IPS-15b (cell line): ENCODE measurements around the gene GATA5.
A peak's percentile ranks its signal among the peaks of the same experiment; 100 is the strongest.

Experiments used
- H3K27me3 ChIP-seq: one replicate; pipeline ENCODE4 v1.6.1; 2013; ENCODE audit warnings: low read length; ENCODE audit not compliant: control insufficient read depth, insufficient read depth
- H3K36me3 ChIP-seq: one replicate; pipeline ENCODE4 v1.6.1; 2013; ENCODE audit warnings: low read length; ENCODE audit not compliant: control insufficient read depth, insufficient read depth
- H3K4me1 ChIP-seq: one replicate; pipeline ENCODE4 v1.6.1; 2013; ENCODE audit warnings: mild to moderate bottlenecking, low read length; ENCODE audit not compliant: control insufficient read depth, insufficient read depth
- H3K4me3 ChIP-seq: one replicate; pipeline ENCODE4 v1.5.1; 2013; ENCODE audit warnings: low read depth, low read length
- H3K9ac ChIP-seq: one replicate; pipeline ENCODE4 v1.6.1; 2013; ENCODE audit warnings: low read depth, mild to moderate bottlenecking, low read length
- H3K9me3 ChIP-seq: one replicate; pipeline ENCODE4 v1.6.1; 2013; ENCODE audit warnings: mild to moderate bottlenecking, low read length; ENCODE audit not compliant: control insufficient read depth, insufficient read depth

GATA5 gene

DNA sequence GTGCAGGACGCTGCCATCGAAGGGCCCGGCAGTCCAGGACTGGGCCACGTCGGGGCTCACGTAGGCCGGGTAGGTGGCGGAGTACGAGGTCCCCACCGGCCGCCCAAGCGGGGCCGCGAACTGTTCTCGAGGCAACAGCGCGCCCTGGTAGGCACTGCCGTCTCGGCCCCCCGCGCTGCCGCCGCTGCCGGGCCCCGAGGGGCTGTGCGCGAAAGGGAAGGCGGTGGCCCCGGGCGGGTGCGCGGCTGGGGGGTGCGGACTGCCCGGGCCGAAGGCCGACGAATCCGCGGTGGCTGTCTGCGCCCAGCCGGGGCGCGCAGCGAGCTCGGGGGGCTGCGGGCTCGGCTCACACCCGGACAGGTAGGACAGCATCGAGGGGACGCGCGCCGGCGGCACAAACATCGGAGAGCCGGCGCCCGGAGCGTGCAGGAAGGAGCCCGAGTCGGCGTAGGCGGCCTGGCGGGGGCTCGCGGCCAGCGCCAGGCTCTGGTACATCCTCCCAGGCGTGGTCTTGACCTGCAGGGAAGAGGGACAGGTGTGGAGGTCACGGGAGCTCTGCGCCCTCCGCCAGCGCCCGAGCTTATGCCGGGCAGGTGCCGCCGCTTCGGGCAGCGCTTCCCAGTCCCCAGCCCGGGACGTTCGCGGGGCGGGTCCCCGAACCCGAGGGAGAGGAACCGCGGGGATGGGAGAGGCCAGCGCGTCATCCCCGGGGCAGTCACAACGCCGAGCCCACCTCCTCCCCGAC, 596 bp downstream of the GATA5 start:
- no peak overlapping the region for H3K9ac ChIP-seq
- H3K4me1 ChIP-seq = peaks cover 2% of the 10 kb centered on the region
- H3K4me3 ChIP-seq = peak overlapping the region; percentile 50
- H3K9me3 ChIP-seq = no peaks in the 10 kb centered on the region
- no peaks in the 10 kb centered on the region for H3K36me3 ChIP-seq
- H3K27me3 ChIP-seq = peaks cover 50% of the 10 kb centered on the region

DNA sequence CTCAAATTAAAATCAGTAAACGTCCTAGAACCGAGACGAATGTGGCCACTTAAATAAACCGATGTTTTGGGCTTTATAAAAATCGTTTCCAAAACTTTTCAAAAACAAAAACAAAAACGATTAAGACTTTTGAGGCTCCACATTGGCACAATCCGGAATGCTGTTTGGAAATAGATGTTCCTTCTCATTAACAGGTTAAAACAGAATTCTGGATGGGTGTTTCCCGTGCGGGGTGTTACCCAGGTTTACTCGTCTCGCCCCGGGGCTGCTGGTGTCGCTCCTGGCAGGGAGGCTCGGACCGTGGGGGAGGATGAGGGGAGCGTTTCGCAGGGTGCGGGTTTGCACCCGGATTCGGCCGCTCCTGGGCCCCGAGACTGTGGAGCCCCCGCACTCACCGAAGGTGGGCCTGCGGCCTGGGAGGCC, 1.2 kb downstream of the GATA5 start:
- peaks cover 49% of the 10 kb centered on the region for H3K27me3 ChIP-seq
- no peaks in the 10 kb centered on the region for H3K36me3 ChIP-seq
- no peaks in the 10 kb centered on the region for H3K9me3 ChIP-seq
- peak overlapping the region; percentile 50 for H3K4me3 ChIP-seq
- no peak overlapping the region for H3K9ac ChIP-seq
- peaks cover 2% of the 10 kb centered on the region for H3K4me1 ChIP-seq

DNA sequence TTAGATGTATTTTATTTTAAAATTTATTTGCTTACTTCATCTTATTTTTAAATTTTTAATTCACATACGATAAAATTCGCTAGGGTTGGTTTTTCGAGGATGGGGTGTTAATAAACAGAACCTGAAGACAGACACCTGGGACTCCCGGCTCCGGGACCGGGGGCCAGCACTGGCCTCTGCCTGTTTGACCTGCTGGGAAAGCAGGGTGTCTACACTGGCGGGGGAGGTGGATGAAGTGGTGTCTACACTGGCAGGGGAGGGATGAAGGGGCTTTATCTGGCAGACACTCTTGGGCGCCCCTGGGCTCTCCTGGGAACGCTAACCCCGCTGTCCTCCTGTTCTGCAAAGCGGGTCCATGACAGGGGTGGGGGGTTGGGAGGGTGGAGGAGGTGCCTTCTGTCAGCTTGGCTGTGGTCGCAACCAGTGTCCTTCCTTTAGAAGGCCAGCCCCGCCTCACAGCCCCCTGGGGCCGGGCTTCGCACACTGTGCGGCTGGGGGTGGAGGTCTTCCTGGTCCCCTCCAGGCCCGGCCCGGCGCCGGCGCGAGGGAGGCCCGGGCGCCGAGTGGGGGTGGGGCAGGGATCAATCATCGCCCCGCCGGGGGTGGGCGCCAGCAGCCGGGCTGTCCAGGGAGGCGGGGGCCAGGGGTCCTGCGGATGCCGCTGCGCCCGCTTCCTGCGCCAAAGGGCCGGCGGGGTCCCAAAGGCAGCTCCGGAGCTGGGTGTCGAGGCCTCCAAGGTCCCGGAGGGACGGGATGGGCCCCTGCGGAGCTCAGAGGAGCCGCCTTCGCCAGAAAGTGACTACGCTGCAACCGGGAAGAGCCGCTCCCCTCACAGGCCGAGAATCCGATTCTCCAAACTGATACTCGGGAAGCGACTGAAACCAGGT, 1.8 kb downstream of the GATA5 start:
- peak overlapping the region; percentile 50 for H3K4me3 ChIP-seq

GRCh38 chr20:62472941-62473585, 2.7 kb downstream of the GATA5 start:
- peaks cover 2% of the 10 kb centered on the region for H3K4me1 ChIP-seq
- no peaks in the 10 kb centered on the region for H3K36me3 ChIP-seq
- H3K4me3 ChIP-seq = no peak overlapping the region
- no peaks in the 10 kb centered on the region for H3K9me3 ChIP-seq
- H3K27me3 ChIP-seq = peaks cover 34% of the 10 kb centered on the region
- H3K9ac ChIP-seq = no peak overlapping the region

More for the DNA sequence above, 1.8 kb downstream of the GATA5 start:
- H3K27me3 ChIP-seq = peaks cover 43% of the 10 kb centered on the region
- no peaks in the 10 kb centered on the region for H3K36me3 ChIP-seq
- H3K4me1 ChIP-seq = peaks cover 2% of the 10 kb centered on the region
- no peaks in the 10 kb centered on the region for H3K9me3 ChIP-seq
- no peak overlapping the region for H3K9ac ChIP-seq

DNA sequence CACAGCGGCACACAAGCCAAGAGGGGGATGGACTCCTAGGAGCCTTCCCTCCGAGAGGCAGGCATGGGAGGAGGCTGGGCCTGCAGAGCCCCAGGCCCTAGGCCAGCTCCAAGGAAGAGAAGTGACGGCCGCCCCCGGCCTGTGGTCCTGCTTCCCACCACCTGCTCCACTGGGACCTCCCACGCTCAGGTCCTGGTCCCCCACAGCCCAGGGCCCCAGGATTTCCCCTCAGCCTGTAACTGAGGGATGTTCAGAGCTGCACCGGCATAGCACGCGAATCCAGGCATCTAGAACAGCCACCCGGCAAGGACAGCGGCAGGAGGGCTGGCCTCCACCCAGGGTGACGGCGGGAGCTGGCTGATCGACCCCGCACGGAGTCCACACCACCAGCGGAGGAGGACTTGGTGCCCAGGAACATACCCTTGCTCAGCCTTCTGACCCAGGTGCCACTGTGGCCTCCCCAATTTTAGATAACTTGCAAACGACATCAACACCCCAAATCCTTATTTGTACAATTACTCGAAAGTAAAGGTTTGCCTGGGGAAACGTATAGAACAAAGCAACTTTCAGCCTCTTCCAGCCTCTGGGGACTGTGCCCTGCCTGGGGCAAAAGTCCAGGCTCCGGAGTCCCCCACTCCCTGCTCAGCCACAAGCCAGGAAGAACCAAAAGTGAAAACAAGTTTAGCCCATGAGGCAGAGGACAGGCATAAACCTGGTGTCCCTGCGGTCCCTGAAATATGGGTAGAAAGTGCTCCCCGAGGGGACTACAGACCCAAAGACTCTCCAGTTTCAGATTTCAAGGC, 3.5 kb downstream of the GATA5 start:
- H3K36me3 ChIP-seq = no peaks in the 10 kb centered on the region
- peaks cover 27% of the 10 kb centered on the region for H3K27me3 ChIP-seq
- H3K4me3 ChIP-seq = no peak overlapping the region
- H3K9ac ChIP-seq = no peak overlapping the region
- peaks cover 2% of the 10 kb centered on the region for H3K4me1 ChIP-seq
- no peaks in the 10 kb centered on the region for H3K9me3 ChIP-seq

GRCh38 chr20:62470459-62470858, 5.3 kb downstream of the GATA5 start:
- Histone ChIP-seq H3K27me3 (peaks cover 18% of the 10 kb centered on the region), H3K9me3 (no peaks in the 10 kb centered on the region), H3K36me3 (no peaks in the 10 kb centered on the region), H3K4me3 (no peak overlapping the region), H3K9ac (no peak overlapping the region), H3K4me1 (peaks cover 2% of the 10 kb centered on the region)

DNA sequence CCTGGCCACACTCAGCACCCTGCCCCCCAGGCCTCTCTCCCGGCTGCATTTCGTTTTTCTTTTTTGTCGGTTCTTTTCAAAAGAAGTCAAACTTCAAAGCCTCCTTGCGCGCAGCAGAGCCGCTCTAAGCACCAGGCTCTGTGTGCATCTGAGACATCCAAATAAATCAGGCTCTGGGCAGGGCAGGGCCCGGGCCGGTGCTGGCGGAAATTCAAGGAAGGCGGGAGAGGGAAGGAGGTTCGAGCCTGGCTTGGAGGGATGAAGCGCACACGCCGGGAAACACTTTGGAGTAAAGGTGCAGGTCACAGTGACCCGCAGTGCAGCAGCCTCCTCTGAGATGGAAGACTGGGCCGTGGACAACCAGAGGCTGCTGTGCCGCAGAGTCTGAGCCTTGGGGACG, 5.8 kb downstream of the GATA5 start:
- Histone ChIP-seq H3K4me3 (no peak overlapping the region), H3K27me3 (peaks cover 14% of the 10 kb centered on the region)

DNA sequence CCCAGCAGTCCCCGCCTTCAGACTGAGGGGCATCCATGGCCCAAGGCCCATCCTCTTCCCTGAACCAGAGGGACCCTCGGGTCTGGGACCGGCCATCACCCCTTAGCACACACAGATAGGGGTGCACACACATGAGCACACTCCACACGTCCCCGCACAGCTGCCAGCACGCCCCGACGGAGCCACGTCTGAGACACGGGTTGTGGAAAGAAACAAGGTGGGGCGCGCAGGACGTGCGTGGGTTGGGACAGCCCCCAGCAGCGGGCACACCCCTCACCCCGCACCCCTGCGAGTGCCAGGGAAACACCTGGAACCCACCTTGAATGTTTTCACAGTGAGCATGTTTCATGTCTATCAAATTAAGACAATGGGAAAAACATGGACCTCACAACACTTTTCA, 6.4 kb downstream of the GATA5 start:
- Histone ChIP-seq H3K9me3 (no peaks in the 10 kb centered on the region), H3K27me3 (peaks cover 8% of the 10 kb centered on the region), H3K4me3 (no peak overlapping the region), H3K36me3 (no peaks in the 10 kb centered on the region), H3K9ac (no peak overlapping the region), H3K4me1 (no peaks in the 10 kb centered on the region)

More for the DNA sequence above, 5.8 kb downstream of the GATA5 start:
- H3K4me1 ChIP-seq = peaks cover 2% of the 10 kb centered on the region
- no peaks in the 10 kb centered on the region for H3K9me3 ChIP-seq
- no peaks in the 10 kb centered on the region for H3K36me3 ChIP-seq
- no peak overlapping the region for H3K9ac ChIP-seq

DNA sequence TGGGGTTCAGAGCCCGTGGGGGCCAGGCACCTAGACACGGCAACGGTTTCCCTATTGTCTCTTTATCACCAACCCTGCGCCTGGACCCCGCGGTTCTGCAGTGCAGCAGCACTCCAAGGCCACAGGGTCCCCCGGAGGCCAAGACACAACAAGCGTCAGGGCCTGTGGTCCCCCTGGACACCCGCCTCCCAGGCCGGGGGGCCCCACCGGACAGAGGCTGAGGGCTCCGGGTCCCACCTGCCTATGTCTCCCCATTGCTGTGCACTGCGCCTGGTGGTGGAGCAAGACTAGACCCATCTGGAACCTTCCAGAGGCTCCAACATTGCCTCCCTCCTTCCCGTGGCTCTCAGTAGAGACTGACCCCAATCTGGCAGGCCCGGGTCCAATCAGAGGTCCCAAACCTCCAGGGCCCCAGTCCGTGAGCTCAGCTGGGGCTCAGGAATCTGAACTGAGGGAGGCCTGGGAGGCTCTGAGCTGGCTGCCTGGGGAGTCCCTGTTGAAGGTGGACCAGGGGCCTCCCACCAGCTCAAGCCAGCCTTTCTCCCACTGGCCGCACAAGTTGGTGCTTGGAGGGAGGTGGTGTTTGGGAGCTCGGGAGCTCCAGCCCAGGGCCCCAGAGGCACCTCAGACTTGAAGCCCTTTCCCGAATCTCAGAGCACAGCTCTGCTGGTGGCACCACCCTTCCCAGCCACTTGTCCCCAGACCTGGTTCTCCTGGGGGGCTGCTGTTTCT, 8.8 kb downstream of the GATA5 start:
- Histone ChIP-seq H3K9me3 (no peaks in the 10 kb centered on the region), H3K27me3 (no peaks in the 10 kb centered on the region), H3K9ac (no peak overlapping the region), H3K4me1 (no peaks in the 10 kb centered on the region), H3K36me3 (no peaks in the 10 kb centered on the region), H3K4me3 (no peak overlapping the region)

GRCh38 chr20:62466072-62466760, 9.6 kb downstream of the GATA5 start:
- no peaks in the 10 kb centered on the region for H3K9me3 ChIP-seq
- no peaks in the 10 kb centered on the region for H3K36me3 ChIP-seq
- H3K27me3 ChIP-seq = no peaks in the 10 kb centered on the region
- no peak overlapping the region for H3K4me3 ChIP-seq
- no peak overlapping the region for H3K9ac ChIP-seq
- no peaks in the 10 kb centered on the region for H3K4me1 ChIP-seq
